Endothelial cell of umbilical vein (primary cell): ENCODE data around the gene GPR173.

ENCODE experiments used
- EZH2 ChIP-seq: IDR thresholded peaks from 2 replicates; pipeline ENCODE4 v1.6.1; 2012; ENCODE audit warnings: borderline replicate concordance, low read depth, mild to moderate bottlenecking, moderate library complexity, low read length, inconsistent platforms; ENCODE audit not compliant: severe bottlenecking
- FOS ChIP-seq: IDR thresholded peaks from 2 replicates; pipeline ENCODE4 v1.6.1; 2011; ENCODE audit warnings: mild to moderate bottlenecking, low read length, moderate library complexity, borderline replicate concordance; ENCODE audit not compliant: insufficient read depth
- JUN ChIP-seq: IDR thresholded peaks from 2 replicates; pipeline ENCODE4 v1.6.1; 2011; ENCODE audit warnings: borderline replicate concordance, low read depth; ENCODE audit not compliant: insufficient read length, insufficient read depth
- MYC ChIP-seq: IDR thresholded peaks from one replicate; pipeline ENCODE4 v1.6.1; 2011; ENCODE audit warnings: mild to moderate bottlenecking, low read depth, low read length
- POLR2A ChIP-seq: IDR thresholded peaks from 2 replicates; pipeline ENCODE4 v1.6.1; 2012; ENCODE audit warnings: low read depth, mild to moderate bottlenecking, control low read depth, low read length
- POLR2AphosphoS5 ChIP-seq: IDR thresholded peaks from 2 replicates; pipeline ENCODE4 v1.6.1; 2012; ENCODE audit warnings: low read depth, mild to moderate bottlenecking, control low read depth, low read length, moderate library complexity; ENCODE audit not compliant: insufficient read depth
- TF ChIP-seq, protein P1 (sequence below), 2 donors: IDR thresholded peaks; 1 replicate in 1 of 2; 2 replicates in 1 of 2; pipeline ENCODE4 v1.5.1; 2011; ENCODE audit warnings: low read length in 2 of 2, mild to moderate bottlenecking in 2 of 2, moderate library complexity in 2 of 2, control low read depth in 1 of 2, inconsistent platforms in 1 of 2, low read depth in 1 of 2; ENCODE audit not compliant: insufficient read depth in 1 of 2; ENCODE audit errors: extremely low read depth in 1 of 2
- TF ChIP-seq, protein P2 (sequence below): IDR thresholded peaks from 2 replicates; pipeline ENCODE4 v1.6.1; 2011; ENCODE audit not compliant: insufficient read depth, insufficient read length

DNA sequence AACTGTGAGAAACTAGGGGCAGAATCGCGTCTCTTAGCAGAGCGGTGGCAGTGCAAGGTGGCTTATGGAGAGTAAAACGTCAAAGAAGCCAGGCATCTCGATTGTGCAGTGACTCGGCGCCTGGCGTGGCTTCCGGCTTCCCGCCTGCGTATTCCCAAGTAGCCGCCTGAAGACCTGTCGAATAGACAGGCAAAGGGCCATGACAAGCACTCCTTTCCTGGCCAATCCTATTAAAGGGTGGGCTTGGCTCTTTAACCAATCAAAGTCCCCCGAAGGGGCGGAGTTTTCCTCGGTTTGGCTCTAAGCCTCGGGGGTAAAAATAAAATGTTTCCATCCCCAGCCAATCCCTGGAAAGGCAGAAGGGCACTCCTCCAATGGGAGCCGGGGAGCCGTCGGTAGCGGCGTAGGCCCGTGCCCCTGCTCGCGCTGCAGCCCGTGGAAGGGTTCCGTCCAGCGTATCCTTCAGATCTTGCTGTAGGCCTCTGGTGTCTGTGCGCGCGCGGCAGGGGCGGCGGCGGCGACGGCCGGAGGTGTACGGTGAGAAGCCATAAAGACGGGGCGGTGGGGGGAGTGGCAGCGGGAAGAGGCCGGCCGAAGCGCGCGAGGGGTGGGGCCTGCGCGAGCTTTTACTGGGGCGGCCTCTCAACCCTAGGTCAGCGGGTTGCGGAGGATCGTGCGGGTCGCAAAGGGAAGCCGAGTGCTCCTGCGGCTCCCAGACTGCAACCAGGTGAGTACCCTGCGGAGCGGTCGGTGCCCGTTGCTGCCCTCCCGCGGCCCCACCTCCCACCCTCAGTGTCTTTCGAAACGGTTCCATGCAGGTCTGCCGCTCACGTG is 45.4 kb downstream of the GPR173 start, which contains the start of gene KANTR:
- peak; percentile 41 for TF ChIP-seq POLR2A
- TF ChIP-seq JUN, result no peak
- TF ChIP-seq, protein P1, sequence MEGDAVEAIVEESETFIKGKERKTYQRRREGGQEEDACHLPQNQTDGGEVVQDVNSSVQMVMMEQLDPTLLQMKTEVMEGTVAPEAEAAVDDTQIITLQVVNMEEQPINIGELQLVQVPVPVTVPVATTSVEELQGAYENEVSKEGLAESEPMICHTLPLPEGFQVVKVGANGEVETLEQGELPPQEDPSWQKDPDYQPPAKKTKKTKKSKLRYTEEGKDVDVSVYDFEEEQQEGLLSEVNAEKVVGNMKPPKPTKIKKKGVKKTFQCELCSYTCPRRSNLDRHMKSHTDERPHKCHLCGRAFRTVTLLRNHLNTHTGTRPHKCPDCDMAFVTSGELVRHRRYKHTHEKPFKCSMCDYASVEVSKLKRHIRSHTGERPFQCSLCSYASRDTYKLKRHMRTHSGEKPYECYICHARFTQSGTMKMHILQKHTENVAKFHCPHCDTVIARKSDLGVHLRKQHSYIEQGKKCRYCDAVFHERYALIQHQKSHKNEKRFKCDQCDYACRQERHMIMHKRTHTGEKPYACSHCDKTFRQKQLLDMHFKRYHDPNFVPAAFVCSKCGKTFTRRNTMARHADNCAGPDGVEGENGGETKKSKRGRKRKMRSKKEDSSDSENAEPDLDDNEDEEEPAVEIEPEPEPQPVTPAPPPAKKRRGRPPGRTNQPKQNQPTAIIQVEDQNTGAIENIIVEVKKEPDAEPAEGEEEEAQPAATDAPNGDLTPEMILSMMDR (IDR thresholded peaks at IDR 0.05; ENCODE audit: extremely low read depth in 1 of 2, insufficient read depth in 1 of 2, low read depth in 1 of 2, low read length in 2 of 2), result peak in 1 of 2 donors; percentile 9
- no peak for TF ChIP-seq POLR2AphosphoS5
- TF ChIP-seq, protein P2, sequence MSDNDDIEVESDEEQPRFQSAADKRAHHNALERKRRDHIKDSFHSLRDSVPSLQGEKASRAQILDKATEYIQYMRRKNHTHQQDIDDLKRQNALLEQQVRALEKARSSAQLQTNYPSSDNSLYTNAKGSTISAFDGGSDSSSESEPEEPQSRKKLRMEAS, result no peak
- no peak for TF ChIP-seq EZH2
- TF ChIP-seq MYC, result no peak
- no peak for TF ChIP-seq FOS
